GM12891 (cell line): ENCODE data around the gene GPR17.

Source experiments
- DNase-seq: peaks from one replicate; pipeline ENCODE4 v3.0.0; 2011; ENCODE audit warnings: low spot score; ENCODE audit not compliant: insufficient read length
- FAIRE-seq: peaks from 2 replicates; lab custom pipeline; 2011; peaks lifted over from hg19 to GRCh38; lab: Jason Lieb, UNC
- PAX5 ChIP-seq: IDR thresholded peaks from 2 replicates; pipeline ENCODE4 v1.6.1; 2011; ENCODE audit warnings: low read length, moderate library complexity, mild to moderate bottlenecking; ENCODE audit not compliant: insufficient read depth, severe bottlenecking
- POLR2A ChIP-seq: IDR thresholded peaks from 2 replicates; pipeline ENCODE4 v1.6.1; 2011; ENCODE audit warnings: low read depth, low read length, control low read depth
- POLR2AphosphoS5 ChIP-seq: IDR thresholded peaks from 2 replicates; pipeline ENCODE4 v1.6.1; 2011; ENCODE audit warnings: low read depth, low read length, control low read depth
- POU2F2 ChIP-seq: IDR thresholded peaks from 2 replicates; pipeline ENCODE4 v1.6.1; 2011; ENCODE audit warnings: low read depth, mild to moderate bottlenecking, control low read depth, low read length, moderate library complexity
- SPI1 ChIP-seq: IDR thresholded peaks from 2 replicates; pipeline ENCODE4 v1.6.1; 2011; ENCODE audit warnings: low read depth, low read length, control low read depth
- TAF1 ChIP-seq: IDR thresholded peaks from 2 replicates; pipeline ENCODE4 v1.6.1; 2011; ENCODE audit warnings: low read depth, low read length, control low read depth

The GPR17 gene

DNA sequence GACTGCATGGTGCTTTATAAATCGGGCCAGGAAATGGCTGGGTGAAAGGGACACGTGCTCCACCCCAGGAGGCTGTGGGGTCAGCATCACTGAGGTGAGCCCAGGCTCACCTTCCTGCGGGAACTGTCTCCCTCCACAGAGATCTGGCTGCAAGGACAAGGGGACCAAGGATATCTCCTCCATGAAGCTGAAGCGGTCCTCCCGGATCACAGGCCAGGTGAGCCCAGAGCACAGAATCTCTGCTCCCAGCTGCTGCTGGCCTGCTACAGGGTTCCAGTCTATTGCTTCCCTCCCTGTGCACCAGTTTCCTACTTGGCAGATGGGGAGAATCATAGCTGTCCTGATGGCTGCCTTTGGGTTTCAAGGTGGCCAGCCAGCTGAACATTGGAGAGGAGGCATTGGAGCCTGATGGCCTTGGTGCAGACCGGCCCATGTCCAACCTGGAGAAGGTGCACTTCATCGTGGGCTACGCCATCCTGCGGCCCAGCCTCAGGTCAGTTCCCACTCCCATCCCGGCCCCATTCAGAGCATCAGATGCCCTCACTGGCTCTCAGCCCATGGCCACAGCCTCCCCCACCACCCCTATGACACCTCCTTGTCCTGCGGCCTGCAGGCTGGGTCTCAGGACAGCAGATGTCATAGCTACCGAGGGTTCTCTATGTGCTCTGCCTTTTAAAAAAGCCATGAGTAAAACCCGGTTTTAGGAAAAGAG is 33.7 kb upstream of the GPR17 start:
- DNase-seq: no peak
- no peak for TF ChIP-seq POU2F2
- no peak for TF ChIP-seq PAX5
- no peak for FAIRE-seq

DNA sequence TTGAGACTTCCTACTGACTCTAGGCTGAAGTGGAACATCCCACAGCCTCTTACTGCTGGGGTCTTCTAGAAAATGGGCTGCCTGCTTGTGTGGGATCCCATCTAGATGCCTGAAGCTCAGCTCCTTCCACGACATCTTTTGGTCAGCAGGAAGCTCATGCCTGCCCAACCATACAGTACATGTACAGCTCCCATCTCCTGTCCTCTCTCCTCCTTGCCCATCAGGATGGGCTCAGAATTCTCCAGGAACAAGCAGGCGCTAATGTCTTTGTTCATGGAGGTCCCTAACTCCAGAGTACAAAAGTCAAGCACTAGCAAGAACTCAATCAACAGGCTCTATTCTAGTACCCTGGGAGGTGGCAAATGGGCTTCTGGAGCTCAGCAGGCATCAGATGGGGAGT is 31.7 kb upstream of the GPR17 start:
- DNase-seq (no peak), FAIRE-seq (no peak)
- no peak for TF ChIP-seq POU2F2
- no peak for TF ChIP-seq POLR2A
- TF ChIP-seq TAF1: no peak
- TF ChIP-seq SPI1: no peak
- TF ChIP-seq PAX5: no peak
- TF ChIP-seq POLR2AphosphoS5: no peak

DNA sequence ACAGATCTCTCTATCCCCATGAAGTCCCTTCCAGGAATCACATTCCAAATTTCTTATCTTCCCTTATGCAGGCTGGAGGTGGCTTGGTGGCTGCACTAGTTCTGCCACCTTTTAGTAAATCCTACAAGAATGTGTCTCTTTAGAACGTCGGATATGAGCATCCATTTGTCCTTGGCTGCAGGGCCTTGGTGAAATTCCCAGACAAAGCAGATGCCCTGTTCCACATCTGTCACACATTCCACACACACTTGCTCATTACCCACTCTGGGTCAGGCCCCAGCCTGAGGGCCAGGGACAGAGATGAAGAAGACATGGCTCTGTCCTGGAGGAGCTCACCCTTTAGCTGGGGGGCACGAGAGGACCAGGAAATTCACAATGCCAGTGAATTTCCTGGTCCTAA is 31.2 kb upstream of the GPR17 start:
- DNase-seq (no peak), FAIRE-seq (no peak)
- TF ChIP-seq PAX5: no peak
- TF ChIP-seq POLR2AphosphoS5: no peak
- TF ChIP-seq TAF1: no peak
- no peak for TF ChIP-seq SPI1
- TF ChIP-seq POLR2A: no peak
- TF ChIP-seq POU2F2: no peak

- no peak for FAIRE-seq
- no peak for DNase-seq
- no peak for TF ChIP-seq POU2F2
- no peak for TF ChIP-seq POLR2AphosphoS5
- no peak for TF ChIP-seq SPI1
- TF ChIP-seq PAX5: no peak
- no peak for TF ChIP-seq POLR2A
- no peak for TF ChIP-seq TAF1
These were observed 30.3 kb upstream of the GPR17 start for GRCh38 chr2:127615511-127616166.

- no peak for FAIRE-seq
- DNase-seq: no peak
- no peak for TF ChIP-seq POLR2A
- TF ChIP-seq POU2F2: no peak
- no peak for TF ChIP-seq TAF1
- TF ChIP-seq POLR2AphosphoS5: no peak
- no peak for TF ChIP-seq SPI1
- TF ChIP-seq PAX5: no peak
These were observed 27.3 kb upstream of the GPR17 start for GRCh38 chr2:127618551-127619202.

GRCh38 chr2:127619203-127619590 is 26.8 kb upstream of the GPR17 start:
- no peak for TF ChIP-seq POLR2AphosphoS5
- no peak for TF ChIP-seq PAX5
- no peak for TF ChIP-seq POLR2A
- TF ChIP-seq SPI1: no peak
- TF ChIP-seq POU2F2: no peak
- no peak for TF ChIP-seq TAF1
- DNase-seq (no peak), FAIRE-seq (no peak)

DNA sequence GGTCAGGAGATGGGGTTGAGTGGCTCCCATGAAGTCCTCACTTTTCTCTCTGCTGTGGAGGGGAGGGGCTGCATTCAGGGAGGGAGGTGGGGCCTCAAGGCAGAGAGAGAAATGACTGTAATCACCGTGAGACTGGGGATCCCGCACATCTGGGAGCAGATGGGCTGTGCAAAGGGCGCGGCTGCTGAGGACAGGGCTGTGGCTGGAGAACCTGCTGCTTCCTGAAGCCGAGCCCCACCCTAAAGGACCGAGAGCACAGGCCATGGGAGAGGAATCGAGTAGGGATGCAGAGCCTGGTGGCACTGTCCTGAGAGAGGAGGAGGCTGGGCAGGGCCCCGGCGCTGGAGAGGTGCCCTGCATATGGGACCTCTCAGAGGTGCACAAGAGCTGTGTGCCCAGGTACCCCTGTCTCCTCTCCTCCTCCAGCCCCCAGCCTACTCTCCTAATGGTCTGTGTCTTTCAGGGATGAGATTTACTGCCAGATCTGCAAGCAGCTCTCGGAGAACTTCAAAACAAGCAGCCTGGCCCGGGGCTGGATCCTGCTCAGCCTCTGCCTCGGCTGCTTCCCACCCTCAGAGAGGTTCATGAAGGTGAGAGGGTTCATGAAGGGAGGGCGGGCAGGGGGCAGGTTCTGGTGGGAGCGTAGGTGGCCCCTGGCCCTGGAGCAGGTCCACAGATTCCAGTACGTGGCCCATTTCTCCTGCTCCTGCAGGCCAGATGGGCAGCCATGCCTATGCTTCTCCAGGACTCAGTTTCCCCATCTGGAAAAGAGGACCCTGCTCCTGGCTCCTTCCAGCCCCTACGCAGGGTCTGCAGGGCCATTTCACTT is 25.9 kb upstream of the GPR17 start:
- DNase-seq (no peak), FAIRE-seq (peak; percentile 40)
- no peak for TF ChIP-seq SPI1

DNA sequence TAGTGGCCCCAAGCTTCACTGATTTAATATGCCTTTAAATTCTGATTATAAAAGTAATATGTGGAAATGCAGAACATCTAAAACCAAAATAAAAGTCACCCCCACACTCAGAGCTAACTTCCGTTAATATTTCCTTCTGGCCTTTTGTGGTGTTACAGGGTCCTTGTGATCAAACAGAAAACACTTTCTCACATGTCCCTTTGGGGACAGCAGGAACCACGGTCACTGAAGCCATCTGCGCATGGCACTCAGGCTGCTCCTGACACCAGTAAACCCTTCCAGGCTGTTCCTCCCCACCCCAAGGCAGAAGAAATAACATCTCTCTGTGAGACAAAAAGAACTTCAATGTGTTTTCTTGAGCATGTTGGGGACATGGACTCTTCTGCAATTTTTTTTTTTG is 25.1 kb upstream of the GPR17 start:
- no peak for FAIRE-seq

DNA sequence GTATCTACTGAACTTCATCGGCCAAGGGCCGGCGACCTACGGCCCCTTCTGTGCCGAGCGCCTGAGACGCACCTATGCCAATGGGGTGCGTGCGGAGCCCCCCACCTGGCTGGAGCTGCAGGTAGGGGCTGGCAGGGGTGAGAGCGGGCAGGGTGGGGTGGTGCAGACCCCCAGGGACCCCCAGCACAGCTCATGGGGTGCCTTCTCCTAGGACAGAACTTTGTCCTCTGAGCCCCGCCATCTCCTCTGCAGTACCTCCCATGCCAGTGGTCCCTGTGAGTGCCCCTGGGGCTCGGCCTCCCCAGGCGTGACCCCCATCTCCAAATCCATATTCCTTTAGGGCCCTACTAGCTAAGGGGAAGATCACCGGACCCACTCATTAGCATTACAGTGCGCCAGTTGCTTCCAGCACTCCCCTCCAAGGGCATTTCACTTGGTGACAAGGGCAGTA is 23.9 kb upstream of the GPR17 start:
- DNase-seq (no peak), FAIRE-seq (no peak)
- TF ChIP-seq POLR2AphosphoS5 (no peak), PAX5 (no peak), POU2F2 (no peak), POLR2A (no peak), TAF1 (no peak), SPI1 (no peak)

More for the DNA sequence above, 25.1 kb upstream of the GPR17 start:
- no peak for DNase-seq
- TF ChIP-seq PAX5 (no peak), POU2F2 (no peak), POLR2AphosphoS5 (no peak), TAF1 (no peak), POLR2A (no peak), SPI1 (no peak)
